Thoracic aorta (tissue), 2 donors: ENCODE data around the gene KRTAP10-3. TPM values are rescaled to one million over a fixed set of nuclear protein-coding genes. Genes with fewer than 3 reads are reported as not detected.

Experiments
- ATAC-seq: fragments of 150-250 bp; one replicate; pipeline ENCODE4 v1.8.0; 2017; ENCODE audit warnings: low read depth; ENCODE audit not compliant: insufficient number of reproducible peaks, low FRiP score
- DNase-seq: peaks from one replicate; pipeline ENCODE4 v3.0.0-alpha.2; 2020; ENCODE audit warnings: low spot score
- H3K27ac ChIP-seq, 2 donors: fragments of 200-600 bp; sonication (generic); 1 replicate in 1 of 2; 2 replicates in 1 of 2; pipeline ENCODE4 v1.5.1; 2016; ENCODE audit warnings: mild to moderate bottlenecking in 2 of 2, moderate library complexity in 2 of 2
- H3K27me3 ChIP-seq: fragments of 200-600 bp; sonication (generic); replicated peaks from 2 replicates; pipeline ENCODE4 v1.6.0; 2016; ENCODE audit warnings: mild to moderate bottlenecking; ENCODE audit not compliant: insufficient read depth
- H3K36me3 ChIP-seq: fragments of 200-600 bp; sonication (generic); one replicate; pipeline ENCODE4 v1.5.1; 2016
- H3K4me1 ChIP-seq, 2 donors: fragments of 200-600 bp; sonication (generic); 1 replicate in 1 of 2; 2 replicates in 1 of 2; pipeline versions ENCODE4 v1.5.1 to v1.6.0; 2016; ENCODE audit warnings: low read depth in 2 of 2, mild to moderate bottlenecking in 1 of 2; ENCODE audit not compliant: control insufficient read depth in 1 of 2
- H3K4me3 ChIP-seq: fragments of 200-600 bp; sonication (generic); 2 replicates; pipeline ENCODE4 v1.5.1; 2016; ENCODE audit warnings: mild to moderate bottlenecking
- H3K9me3 ChIP-seq: fragments of 200-600 bp; sonication (generic); 2 replicates; pipeline ENCODE4 v1.5.1; 2016
- total RNA-seq, 2 donors: library from RNA; depleted of rRNA; stranded (reverse); fragments of >200 nt; gene quantifications; one replicate each; pipeline versions ENCODE4 v1.1.0 to v1.2.3, GENCODE V29; 2016
- TF ChIP-seq, protein P1 (sequence below): fragments of 200-600 bp; sonication (generic); IDR thresholded peaks from one replicate; pipeline ENCODE4 v1.5.1; 2019; ENCODE audit warnings: antibody characterized with exemption

The KRTAP10-3 gene
- total RNA-seq, 2 donors from 2014 or later = not detected

DNA sequence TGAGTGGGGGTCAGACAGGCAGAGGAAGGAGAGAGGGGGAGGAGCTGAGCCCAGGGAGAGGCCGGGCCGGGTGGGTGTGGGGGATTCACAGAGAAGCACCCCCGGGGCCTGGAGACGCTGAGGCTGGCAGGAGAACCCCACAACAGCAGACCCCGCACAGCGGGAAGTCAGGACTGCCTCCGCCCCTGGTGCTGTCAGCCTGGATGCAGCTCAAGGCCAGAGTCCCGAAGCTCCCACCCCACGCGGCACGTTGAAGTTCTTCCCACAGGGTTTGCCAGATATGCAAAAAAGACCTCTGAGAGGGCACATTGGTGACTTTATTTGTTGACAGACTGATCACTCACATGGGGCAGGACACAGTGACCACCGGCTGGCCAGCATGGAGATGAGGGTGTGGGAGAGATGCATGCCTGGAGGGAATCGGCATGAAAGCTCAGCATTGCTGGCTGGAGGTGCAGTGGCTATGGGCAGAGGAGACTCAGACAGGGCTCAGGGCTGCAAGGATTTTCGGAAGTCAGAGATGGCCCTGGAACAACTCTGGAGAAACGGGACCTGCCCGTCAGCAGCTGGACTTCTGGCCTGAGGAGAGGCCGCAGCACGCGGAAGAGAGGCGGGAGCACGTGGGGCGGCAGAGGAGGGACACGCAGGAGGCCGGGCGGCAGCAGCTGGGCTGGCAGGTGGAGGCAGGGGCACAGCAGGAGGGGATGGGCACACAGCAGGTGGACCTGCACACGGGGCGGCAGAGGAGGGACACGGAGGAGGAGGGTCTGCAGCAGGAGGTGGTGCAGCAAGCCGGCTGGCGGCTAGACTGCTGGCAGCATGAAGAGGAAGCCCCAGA is 885 bp downstream of the KRTAP10-3 start:
- TF ChIP-seq, protein P1, sequence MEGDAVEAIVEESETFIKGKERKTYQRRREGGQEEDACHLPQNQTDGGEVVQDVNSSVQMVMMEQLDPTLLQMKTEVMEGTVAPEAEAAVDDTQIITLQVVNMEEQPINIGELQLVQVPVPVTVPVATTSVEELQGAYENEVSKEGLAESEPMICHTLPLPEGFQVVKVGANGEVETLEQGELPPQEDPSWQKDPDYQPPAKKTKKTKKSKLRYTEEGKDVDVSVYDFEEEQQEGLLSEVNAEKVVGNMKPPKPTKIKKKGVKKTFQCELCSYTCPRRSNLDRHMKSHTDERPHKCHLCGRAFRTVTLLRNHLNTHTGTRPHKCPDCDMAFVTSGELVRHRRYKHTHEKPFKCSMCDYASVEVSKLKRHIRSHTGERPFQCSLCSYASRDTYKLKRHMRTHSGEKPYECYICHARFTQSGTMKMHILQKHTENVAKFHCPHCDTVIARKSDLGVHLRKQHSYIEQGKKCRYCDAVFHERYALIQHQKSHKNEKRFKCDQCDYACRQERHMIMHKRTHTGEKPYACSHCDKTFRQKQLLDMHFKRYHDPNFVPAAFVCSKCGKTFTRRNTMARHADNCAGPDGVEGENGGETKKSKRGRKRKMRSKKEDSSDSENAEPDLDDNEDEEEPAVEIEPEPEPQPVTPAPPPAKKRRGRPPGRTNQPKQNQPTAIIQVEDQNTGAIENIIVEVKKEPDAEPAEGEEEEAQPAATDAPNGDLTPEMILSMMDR = no peak
- Histone ChIP-seq H3K27me3 (no peaks in the 10 kb centered on the region), H3K4me1 (no peaks in the 10 kb centered on the region), H3K4me3 (no peak overlapping the region), H3K36me3 (no peaks in the 10 kb centered on the region), H3K27ac (no peak overlapping the region), H3K9me3 (peaks cover 4% of the 10 kb centered on the region)
- ATAC-seq (no peak), DNase-seq (no peak)

DNA sequence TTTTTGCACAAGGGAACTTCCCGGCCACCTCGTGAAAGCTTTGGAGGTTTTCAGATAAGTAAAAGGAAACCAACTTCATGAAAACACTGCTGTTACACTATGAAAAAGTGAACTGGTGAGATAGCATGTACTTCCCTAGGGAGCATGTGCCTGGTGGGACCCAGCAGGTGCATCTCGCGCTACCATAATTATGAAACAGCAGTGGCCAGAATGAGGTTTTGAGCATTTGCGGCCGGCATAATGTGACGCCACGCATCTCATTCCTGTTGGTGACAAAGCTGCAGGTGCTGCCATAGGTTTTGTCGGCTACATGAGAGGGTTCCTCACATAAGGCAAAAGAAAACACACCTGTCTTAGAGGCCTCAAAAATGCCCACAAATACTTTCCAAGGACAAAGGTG is 1.7 kb downstream of the KRTAP10-3 start:
- Histone ChIP-seq H3K36me3 (no peaks in the 10 kb centered on the region), H3K27me3 (no peaks in the 10 kb centered on the region), H3K4me3 (no peak overlapping the region), H3K27ac (no peak overlapping the region), H3K4me1 (no peaks in the 10 kb centered on the region), H3K9me3 (no peaks in the 10 kb centered on the region)
- TF ChIP-seq, protein P1 = no peak
- DNase-seq (no peak), ATAC-seq (no peak)

GRCh38 chr21:44555200-44555875 is 3.3 kb downstream of the KRTAP10-3 start:
- TF ChIP-seq, protein P1 = no peak
- no peaks in the 10 kb centered on the region for H3K9me3 ChIP-seq
- no peaks in the 10 kb centered on the region for H3K27me3 ChIP-seq
- H3K36me3 ChIP-seq = no peaks in the 10 kb centered on the region
- H3K4me1 ChIP-seq = no peaks in the 10 kb centered on the region
- H3K27ac ChIP-seq = no peak overlapping the region
- H3K4me3 ChIP-seq = no peak overlapping the region
- DNase-seq = no peak
- no peak for ATAC-seq

GRCh38 chr21:44552681-44553080 is 5.9 kb downstream of the KRTAP10-3 start:
- Histone ChIP-seq H3K9me3 (no peaks in the 10 kb centered on the region), H3K4me3 (no peak overlapping the region), H3K27ac (no peak overlapping the region), H3K4me1 (no peaks in the 10 kb centered on the region), H3K27me3 (no peaks in the 10 kb centered on the region), H3K36me3 (no peaks in the 10 kb centered on the region)
- no peak for DNase-seq
- TF ChIP-seq, protein P1 = no peak
- ATAC-seq = no peak

DNA sequence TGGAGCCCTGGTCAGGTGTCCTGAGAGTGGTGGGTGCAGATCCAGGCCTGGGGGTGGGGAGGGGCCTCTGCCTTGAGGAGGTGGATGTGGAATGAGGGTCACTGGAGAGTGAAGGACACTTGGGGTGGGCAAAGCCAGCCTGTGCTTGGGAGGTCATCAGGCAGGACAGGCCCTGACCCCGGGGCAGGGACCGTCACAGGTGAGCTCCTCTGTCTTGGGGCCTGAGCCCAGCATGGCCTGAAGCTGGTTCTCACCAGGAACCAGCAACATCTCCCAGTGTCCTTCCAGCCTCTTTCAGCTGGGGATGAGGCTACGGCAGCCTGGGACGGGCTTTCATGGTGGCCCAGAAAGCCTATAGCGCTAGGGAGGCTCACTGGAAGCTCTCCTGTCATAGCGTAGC is 6.5 kb downstream of the KRTAP10-3 start:
- ATAC-seq (no peak), DNase-seq (no peak)
- Histone ChIP-seq H3K27ac (no peak overlapping the region), H3K36me3 (no peaks in the 10 kb centered on the region), H3K4me1 (no peaks in the 10 kb centered on the region), H3K27me3 (no peaks in the 10 kb centered on the region), H3K4me3 (no peak overlapping the region), H3K9me3 (no peaks in the 10 kb centered on the region)
- TF ChIP-seq, protein P1 = no peak
